GM18909 (cell line): ENCODE measurements around the gene TMEM198.

Experiments
- ATAC-seq: cut with Tn5 transposase; IDR thresholded peaks from one replicate; pipeline ENCODE4 v1.9.1; 2021; ENCODE audit warnings: mild to moderate bottlenecking; ENCODE audit not compliant: unreplicated experiment, poor library complexity

TMEM198 gene

DNA sequence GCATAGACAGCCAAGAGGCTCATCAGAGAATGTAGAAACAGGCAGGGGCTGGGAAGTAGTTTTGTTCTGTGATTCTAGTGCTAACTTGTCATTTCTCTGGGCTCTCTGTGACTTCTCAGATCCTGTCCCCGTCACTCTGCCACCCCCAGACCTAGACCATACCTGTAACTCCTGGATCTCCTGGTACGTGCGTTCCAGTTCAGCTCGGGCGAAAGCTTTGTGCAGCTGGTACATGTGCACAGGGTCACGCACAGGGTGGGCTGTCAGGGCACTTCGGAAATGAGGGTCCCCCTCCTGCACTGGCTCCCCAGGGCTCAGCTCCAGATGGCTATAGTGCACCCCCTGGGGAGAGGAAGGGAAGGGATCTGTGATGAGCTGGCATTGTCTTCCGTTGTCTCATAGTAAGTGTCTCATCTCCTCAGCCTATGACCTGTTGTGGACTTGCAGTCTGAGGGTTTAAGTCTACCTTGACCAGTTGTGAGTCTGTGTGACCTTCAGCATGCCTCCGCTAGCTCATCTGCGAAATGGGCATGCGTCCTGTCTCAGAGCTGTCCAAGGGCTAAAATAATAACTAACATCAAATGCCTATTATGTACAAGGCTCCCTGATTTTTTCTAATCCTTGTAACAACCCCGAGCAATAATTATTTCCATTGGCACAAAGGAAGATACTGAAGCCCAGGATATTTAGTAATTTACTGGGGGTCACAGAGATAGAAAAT, 2.9 kb upstream of the TMEM198 start:
- ATAC-seq: no peak

DNA sequence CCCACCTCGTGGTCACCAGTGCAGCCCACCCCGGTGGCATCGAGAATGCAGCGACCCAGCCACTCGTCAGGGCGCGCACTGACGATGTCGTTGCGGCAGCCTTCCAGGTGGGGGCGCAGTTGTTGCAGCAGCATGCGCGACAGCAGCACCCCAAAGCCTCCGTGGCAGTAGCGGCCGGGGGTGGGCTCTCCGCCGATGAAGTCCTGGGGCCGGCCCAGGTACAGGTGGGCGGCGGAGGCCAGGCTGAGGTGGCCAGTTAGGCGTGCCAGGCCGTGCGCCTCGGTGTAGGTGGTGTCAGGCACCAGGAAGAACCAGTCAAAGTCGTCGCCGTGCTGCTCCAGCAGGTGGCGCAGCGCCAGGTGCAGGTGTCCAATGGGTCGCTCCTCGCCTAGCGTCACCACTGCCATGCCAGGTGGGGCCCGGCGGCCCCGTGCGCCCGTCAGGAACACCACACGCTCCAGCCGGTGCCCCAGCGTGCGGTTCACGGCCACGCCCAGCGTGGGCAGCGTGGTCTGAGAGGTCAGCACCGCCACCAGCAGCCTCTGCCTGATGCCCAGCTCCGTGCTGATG, 2.1 kb upstream of the TMEM198 start:
- ATAC-seq: peak; percentile 59

DNA sequence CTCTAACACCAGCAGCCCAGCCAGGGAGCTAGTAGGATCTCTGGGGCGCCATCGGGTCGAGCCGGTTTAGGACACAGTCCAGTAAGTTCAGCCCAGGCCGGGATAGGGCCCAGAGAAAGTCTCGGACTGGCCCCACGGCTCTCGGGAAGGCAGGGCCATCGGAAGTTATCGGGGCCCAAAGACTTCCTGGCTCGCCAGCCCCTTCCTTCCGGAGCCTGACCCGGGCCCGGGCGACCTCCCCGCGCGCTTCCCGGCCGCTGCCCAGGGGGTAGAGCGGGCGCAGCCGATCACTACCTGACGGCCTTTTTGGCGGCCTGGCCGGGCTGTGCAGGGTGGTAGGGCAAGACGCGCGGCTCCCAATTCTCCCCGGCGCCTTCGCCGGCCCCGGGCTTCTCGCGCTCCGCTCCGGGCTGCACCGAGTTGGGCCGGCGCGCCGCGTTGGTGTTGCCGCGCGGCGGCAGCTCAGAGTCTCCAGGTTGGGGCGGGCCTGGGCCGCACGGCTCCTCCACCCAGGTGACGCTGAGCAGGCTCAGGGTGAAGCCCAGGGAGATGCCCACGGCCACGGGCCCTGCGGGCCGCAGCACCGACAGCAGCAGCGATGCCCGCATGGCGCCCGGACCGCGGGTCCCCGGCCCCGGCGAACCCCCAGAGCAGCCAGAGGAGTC, 765 bp upstream of the TMEM198 start:
- ATAC-seq: peak; percentile 42

DNA sequence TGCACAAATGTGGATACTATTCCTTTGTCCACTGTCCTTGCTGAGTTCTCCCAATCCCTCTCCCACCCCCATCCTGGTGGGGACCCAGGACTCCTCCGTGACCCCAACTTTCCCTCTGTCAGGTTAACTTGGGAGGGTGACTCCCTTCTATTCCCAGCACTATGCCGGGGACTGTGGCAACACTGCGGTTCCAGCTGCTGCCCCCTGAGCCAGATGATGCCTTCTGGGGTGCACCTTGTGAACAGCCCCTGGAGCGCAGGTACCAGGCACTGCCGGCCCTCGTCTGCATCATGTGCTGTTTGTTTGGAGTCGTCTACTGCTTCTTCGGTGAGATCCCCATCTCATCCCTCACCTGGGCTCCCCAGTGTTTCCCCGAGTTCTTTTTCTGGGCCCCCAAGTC, 739 bp downstream of the TMEM198 start:
- no peak for ATAC-seq

DNA sequence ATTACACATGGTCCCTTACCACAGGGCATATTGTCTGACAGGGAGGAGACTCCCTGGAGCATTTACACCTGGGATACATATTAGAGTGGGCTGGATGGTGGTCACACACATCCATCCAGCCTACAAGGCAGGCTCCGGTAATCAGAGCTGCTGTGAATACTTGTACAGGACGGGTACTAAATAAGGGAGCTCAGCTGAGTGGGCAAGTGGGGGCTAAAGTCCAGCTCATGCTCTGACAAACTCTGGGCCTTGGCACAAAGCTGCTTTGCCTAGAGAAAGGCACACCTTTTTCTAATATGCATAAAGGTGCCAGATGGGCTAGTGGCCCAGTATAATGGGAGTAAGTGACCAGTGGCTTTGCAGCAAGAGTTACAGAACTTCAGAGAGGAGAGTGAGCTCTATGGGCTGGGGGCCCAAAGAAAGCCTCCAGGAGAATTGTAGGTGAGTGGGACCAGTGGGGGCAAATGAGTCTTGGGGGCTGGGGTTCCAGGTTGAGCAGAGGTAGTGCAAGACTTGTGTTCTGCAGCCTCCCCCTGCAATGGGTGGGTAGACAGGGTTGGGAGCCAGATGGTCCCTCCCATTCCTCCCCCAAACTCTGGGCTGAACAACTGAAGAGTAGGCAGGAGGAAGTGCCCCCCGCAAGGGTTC, 1.6 kb downstream of the TMEM198 start:
- ATAC-seq: no peak

DNA sequence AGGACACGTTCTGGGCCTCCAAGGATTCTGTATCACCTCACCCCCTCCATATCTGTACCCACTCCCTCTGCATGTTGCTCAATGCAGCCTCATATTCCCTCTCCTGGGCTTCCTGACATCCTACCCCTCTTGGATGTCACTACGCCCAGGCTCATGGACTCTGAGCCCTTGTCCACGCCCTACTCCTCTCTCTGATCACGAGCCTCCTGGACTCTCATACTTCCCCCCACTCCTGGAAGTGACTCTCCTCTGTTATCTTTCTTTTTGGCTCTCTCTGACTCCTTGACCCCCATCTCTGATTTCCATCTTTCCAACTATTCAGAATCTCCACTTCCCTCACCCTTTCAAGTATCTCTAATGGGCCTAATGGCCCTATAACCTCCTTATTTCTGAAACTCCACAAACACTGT, 2.1 kb downstream of the TMEM198 start:
- no peak for ATAC-seq

- no peak for ATAC-seq
Observed at GRCh38 chr2:219547621-219548020, 3.8 kb downstream of the TMEM198 start.

DNA sequence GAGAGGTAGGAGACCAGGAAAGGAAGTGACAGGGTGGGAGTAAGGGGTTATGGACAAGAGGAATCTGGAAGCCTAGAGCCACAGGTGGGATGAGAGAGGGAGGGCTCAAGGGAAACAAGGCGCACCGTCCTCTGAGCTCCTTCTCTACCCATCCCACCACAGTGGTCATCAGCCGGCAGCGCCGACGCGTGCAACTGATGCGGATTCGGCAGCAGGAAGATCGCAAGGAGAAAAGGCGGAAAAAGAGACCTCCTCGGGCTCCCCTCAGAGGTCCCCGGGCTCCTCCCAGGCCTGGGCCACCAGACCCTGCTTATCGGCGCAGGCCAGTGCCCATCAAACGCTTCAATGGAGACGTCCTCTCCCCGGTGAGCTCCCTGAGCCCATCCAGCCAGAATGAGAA, 5.2 kb downstream of the TMEM198 start:
- ATAC-seq: no peak

DNA sequence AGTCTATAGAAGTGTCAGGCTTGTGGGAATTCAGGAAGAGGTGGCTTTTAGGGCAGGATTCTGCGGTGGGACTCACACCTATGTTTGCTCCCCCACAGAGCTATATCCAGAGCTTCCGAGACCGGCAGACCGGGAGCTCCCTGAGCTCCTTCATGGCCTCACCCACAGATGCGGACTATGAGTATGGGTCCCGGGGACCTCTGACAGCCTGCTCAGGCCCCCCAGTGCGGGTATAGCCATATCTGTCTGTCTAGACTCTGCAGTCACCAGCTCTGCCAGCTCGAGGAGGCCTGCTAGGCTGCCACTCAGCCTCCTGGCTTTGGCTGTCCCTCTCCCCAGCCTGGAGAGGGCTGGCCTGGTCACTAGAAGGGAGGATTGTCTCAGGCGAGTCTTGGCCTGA, 5.8 kb downstream of the TMEM198 start:
- no peak for ATAC-seq

DNA sequence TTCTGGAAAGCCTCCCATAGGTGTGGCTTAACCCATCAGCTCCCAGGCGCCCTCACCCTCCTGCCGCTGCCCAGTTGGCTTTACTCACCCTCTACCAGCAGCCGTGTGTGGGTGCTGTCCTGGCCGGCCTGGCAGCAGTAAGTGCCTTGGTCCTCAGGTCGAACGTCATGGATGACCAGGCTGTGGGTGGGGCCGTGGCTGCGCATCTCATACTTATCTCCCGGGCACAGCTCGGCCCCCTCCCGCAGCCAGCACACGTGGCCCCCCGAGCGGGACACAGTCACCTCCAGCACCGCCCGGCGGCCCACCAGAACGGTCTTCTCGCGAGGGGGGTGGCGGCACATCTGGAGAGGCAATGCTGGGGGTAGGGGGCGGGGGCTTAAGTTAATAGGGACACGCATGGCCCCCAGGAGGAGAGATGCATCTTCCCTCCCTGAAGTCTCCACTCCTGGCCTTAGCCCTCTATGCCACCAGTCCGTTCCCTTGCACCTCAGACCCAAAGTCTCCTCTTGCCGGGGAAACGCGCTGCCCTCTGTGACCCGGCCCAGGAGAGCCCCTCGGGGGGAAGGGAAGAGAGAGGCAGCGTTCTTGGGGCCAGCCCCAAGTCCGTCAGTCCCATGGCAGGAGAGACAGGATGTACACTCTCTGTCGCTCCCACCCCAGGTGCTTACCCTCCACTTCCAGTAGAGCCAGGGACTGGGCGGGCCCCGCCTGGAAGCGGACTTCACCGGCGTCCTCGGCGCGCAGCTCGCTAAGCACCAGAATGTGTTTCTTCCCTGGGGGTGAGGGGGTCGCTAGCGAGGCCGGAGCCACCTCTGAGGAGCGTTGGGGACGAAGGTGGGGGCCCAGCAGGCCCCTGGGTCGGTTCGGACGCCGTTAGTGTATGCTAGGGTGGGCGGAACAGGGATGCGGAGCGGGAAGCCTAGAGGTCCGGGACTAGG, 7.9 kb downstream of the TMEM198 start:
- peak; percentile 17 for ATAC-seq

GRCh38 chr2:219552382-219553167, 8.7 kb downstream of the TMEM198 start:
- ATAC-seq: peak; percentile 95

GRCh38 chr2:219553168-219553417, 9.3 kb downstream of the TMEM198 start:
- no peak for ATAC-seq

- ATAC-seq: no peak
Observed at GRCh38 chr2:219553463-219553963, 9.7 kb downstream of the TMEM198 start.

DNA sequence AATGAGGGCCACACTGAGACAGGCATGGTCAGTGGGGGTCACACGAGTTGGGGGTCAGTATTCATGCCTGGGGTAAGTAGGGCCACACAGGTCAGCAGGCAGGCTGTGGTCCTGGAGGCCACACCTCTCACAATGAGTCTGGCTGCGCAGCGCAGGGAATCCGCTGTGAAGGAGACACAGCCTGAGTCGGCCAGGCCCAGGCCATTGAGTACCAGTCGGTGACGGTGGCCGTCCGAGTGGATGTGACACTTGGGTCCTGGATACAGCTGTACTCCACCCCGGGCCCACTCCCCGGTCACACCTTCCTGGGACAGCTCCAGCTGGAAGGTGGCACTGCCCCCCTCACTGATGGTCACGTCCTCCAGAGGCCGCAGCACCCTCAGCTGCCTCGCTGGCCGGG, 10.5 kb downstream of the TMEM198 start:
- ATAC-seq: no peak

GRCh38 chr2:219555956-219556355, 12.1 kb downstream of the TMEM198 start:
- no peak for ATAC-seq

- no peak for ATAC-seq
Observed at GRCh38 chr2:219556413-219556812, 12.6 kb downstream of the TMEM198 start.

GRCh38 chr2:219557320-219557719, 13.5 kb downstream of the TMEM198 start:
- ATAC-seq: no peak

- no peak for ATAC-seq
Observed at GRCh38 chr2:219557791-219558785, 14.3 kb downstream of the TMEM198 start.
